Testis (tissue), 3 donors: ENCODE data around the gene SORD. TPM values are rescaled to one million over a fixed set of nuclear protein-coding genes. Genes with fewer than 3 reads are reported as not detected.

Experiments
- DNase-seq: peaks from one replicate; pipeline ENCODE4 v3.0.0-alpha.2; 2019
- H3K27ac ChIP-seq, 2 donors: fragments of 200-600 bp; sonication (generic); one replicate each; pipeline ENCODE4 v1.5.1; 2019
- H3K27me3 ChIP-seq: fragments of 200-600 bp; sonication (generic); one replicate; pipeline ENCODE4 v1.5.1; 2019
- H3K36me3 ChIP-seq: fragments of 200-600 bp; sonication (generic); one replicate; pipeline ENCODE4 v1.5.1; 2017; ENCODE audit warnings: low read depth; ENCODE audit errors: missing control alignments
- H3K4me1 ChIP-seq: fragments of 200-600 bp; sonication (generic); one replicate; pipeline ENCODE4 v1.5.1; 2019
- H3K4me3 ChIP-seq, 2 donors: fragments of 200-600 bp; sonication (generic); one replicate each; pipeline ENCODE4 v1.5.1; 2017 to 2019
- H3K9me3 ChIP-seq: fragments of 200-600 bp; sonication (generic); one replicate; pipeline ENCODE4 v1.5.1; 2017
- POLR2A ChIP-seq: fragments of 450-650 bp; IDR thresholded peaks from one replicate; pipeline ENCODE4 v1.6.1; 2017; ENCODE audit warnings: antibody characterized with exemption, mild to moderate bottlenecking, moderate library complexity
- WGBS, 2 donors: methylation state at CpG; one replicate each; pipeline ENCODE4 v1.1.5; 2018; 5-methylcytosine and 5-hydroxymethylcytosine counted together
- intact Hi-C: fragments of 100-400 bp; cut with DNase I; formaldehyde crosslinking; loops from one replicate; pipeline ENCODE4 v1.15.1; 2023; ENCODE audit warnings: low total_unique reads
- polyA plus RNA-seq: library from polyadenylated mRNA; stranded (reverse); fragments of 350-450 nt; fragmentation: Illumina TruSeq; extraction: RNeasy Lipid Tissue Mini Kit (QIAGEN cat#74804); gene quantifications from one replicate; pipeline ENCODE4 v1.2.3, GENCODE V29; 2014; ENCODE audit warnings: low read depth, low replicate concordance; ENCODE audit not compliant: insufficient read depth
- total RNA-seq, 2 donors: library from RNA; depleted of rRNA; stranded (reverse); fragments of >200 nt; gene quantifications; one replicate each; pipeline ENCODE4 v1.2.3, GENCODE V29; 2016
- TF ChIP-seq, protein P1 (sequence below), 3 experiments: fragments of 450-650 bp in 2 of 3; fragments of 200-600 bp in 1 of 3; sonication (generic) in 1 of 3; IDR thresholded peaks; one replicate each; pipeline ENCODE4 v1.5.1; 2016 to 2019; ENCODE audit warnings: antibody characterized with exemption in 3 of 3, mild to moderate bottlenecking in 2 of 3, moderate library complexity in 1 of 3

Gene SORD
- total and polyA plus RNA-seq, 3 donors from 2014 or later, result 21.4 to 34.1 (median 33.7) TPM

GRCh38 chr15:45088801-45089711, 66.1 kb downstream of the SORD start:
- Histone ChIP-seq H3K9me3 (no peaks in the 10 kb centered on the region), H3K36me3 (no peaks in the 10 kb centered on the region), H3K27me3 (no peaks in the 10 kb centered on the region), H3K4me1 (peaks cover 3% of the 10 kb centered on the region), H3K4me3 (no peak overlapping the region), H3K27ac (no peak overlapping the region)
- 66 to 75% methylated on average over 10 of the region's 10 CpGs for WGBS, 2 donors
- DNase-seq, result no peak
- TF ChIP-seq POLR2A, result no peak
- TF ChIP-seq, protein P1, sequence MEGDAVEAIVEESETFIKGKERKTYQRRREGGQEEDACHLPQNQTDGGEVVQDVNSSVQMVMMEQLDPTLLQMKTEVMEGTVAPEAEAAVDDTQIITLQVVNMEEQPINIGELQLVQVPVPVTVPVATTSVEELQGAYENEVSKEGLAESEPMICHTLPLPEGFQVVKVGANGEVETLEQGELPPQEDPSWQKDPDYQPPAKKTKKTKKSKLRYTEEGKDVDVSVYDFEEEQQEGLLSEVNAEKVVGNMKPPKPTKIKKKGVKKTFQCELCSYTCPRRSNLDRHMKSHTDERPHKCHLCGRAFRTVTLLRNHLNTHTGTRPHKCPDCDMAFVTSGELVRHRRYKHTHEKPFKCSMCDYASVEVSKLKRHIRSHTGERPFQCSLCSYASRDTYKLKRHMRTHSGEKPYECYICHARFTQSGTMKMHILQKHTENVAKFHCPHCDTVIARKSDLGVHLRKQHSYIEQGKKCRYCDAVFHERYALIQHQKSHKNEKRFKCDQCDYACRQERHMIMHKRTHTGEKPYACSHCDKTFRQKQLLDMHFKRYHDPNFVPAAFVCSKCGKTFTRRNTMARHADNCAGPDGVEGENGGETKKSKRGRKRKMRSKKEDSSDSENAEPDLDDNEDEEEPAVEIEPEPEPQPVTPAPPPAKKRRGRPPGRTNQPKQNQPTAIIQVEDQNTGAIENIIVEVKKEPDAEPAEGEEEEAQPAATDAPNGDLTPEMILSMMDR (IDR thresholded peaks at IDR 0.05), result no peak
- intact Hi-C loops, result no loop called here

GRCh38 chr15:45089712-45090373, 66.8 kb downstream of the SORD start:
- TF ChIP-seq, protein P1 (IDR thresholded peaks at IDR 0.05), result no peak
- TF ChIP-seq POLR2A, result no peak
- no peak overlapping the region for H3K27ac ChIP-seq
- no peak overlapping the region for H3K4me3 ChIP-seq
- no peaks in the 10 kb centered on the region for H3K27me3 ChIP-seq
- peaks cover 3% of the 10 kb centered on the region for H3K4me1 ChIP-seq
- H3K36me3 ChIP-seq, result no peaks in the 10 kb centered on the region
- H3K9me3 ChIP-seq, result no peaks in the 10 kb centered on the region
- no peak for DNase-seq
- intact Hi-C loops, result no loop called here
- 52 to 63% methylated on average over 3 of the region's 3 CpGs for WGBS, 2 donors

- intact Hi-C loops, result no loop called here
- no peak for TF ChIP-seq POLR2A
- TF ChIP-seq, protein P1 (IDR thresholded peaks at IDR 0.05), result no peak
- no peak for DNase-seq
Measured at GRCh38 chr15:45091161-45091560, 68.2 kb downstream of the SORD start.

DNA sequence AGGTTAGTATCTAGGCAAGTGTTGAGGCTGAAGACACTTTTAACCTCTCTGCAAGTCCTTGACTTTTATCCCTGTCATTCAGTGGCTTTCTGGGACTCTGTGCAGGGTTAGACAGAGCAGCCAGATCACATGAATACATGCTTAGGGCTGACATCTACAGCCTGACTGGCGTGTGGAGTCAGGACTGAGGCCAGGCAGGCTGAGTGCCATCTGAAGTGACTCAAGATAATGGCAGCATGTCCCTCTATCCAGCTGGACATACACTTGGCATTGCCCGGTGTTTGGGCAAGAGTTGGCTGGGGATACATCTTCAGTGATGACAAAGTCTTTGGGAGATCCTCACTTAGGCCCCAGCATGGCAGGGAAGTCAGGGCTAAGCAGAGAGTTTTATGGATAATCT, 68.6 kb downstream of the SORD start:
- no peak for TF ChIP-seq POLR2A
- TF ChIP-seq, protein P1 (IDR thresholded peaks at IDR 0.05), result no peak
- WGBS, 2 donors, result 76 to 87% methylated on average over 2 of the region's 2 CpGs
- Histone ChIP-seq H3K27ac (no peak overlapping the region), H3K9me3 (no peaks in the 10 kb centered on the region), H3K36me3 (no peaks in the 10 kb centered on the region), H3K27me3 (no peaks in the 10 kb centered on the region), H3K4me1 (peaks cover 3% of the 10 kb centered on the region), H3K4me3 (no peak overlapping the region)
- intact Hi-C loops, result no loop called here
- no peak for DNase-seq

More at GRCh38 chr15:45091161-45091560, 68.2 kb downstream of the SORD start:
- H3K4me1 ChIP-seq, result peaks cover 3% of the 10 kb centered on the region
- no peaks in the 10 kb centered on the region for H3K36me3 ChIP-seq
- no peaks in the 10 kb centered on the region for H3K27me3 ChIP-seq
- H3K27ac ChIP-seq, result no peak overlapping the region
- 69 to 73% methylated on average over 7 of the region's 7 CpGs for WGBS, 2 donors
- H3K9me3 ChIP-seq, result no peaks in the 10 kb centered on the region
- H3K4me3 ChIP-seq, result no peak overlapping the region
